GM18520 (cell line): ENCODE results near the gene PNMA6E.

Source experiments
- ATAC-seq: cut with Tn5 transposase; IDR thresholded peaks from one replicate; pipeline ENCODE4 v1.9.1; 2021; ENCODE audit not compliant: unreplicated experiment

Gene PNMA6E

DNA sequence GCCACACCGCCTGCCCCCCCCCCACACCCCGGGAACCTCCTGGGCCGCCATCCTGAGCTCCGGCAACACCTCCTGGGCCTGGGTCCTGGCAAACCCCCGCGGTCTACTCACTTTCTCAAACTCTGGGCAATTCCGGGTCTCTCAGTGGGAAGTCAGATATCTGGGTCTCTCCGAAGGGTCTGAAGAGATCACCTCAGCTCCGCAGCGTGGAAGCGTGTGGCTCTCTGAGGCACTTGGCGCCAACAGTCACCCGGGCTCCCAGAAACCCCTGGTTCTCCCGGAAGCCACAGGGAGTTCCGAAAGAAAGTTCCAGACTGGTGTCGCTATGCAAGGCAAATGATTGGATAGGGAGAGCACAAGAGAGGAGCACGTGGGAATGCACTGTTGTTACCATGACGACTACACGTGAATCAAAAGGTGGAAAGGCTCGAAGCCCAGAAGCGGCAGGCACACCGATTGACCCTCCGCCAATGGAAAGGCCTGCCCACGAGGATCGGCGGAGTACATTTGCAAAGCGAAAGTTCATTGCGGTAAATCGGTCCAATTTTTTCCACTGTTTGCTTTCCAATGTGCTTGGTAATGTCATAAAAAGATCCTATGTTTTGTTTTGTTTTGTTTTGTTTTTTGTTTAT lies at the start of gene PNMA6E:
PNMA6E (minus strand) TSS at position 218 of the 632 bp plus-strand sequence. CDS start 2,501 bp downstream, outside the sequence.
- ATAC-seq, result no peak

DNA sequence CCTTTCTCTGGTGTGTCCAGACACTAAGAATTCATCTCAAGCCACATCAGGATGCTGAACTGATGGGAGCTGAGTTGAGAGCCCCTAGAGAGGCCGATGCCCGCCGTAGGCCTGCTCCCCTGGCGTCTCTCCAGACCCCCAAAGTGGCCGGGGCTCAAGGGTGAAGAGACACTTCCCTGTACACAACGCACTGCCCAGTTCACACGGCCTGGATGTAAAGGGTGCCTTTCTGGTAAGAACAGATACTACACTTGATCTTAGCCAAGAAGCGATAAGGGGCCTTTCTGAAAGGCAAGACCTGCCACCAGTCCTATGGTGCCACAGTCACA lies 49.8 kb upstream of the PNMA6E start:
- ATAC-seq, result no peak

DNA sequence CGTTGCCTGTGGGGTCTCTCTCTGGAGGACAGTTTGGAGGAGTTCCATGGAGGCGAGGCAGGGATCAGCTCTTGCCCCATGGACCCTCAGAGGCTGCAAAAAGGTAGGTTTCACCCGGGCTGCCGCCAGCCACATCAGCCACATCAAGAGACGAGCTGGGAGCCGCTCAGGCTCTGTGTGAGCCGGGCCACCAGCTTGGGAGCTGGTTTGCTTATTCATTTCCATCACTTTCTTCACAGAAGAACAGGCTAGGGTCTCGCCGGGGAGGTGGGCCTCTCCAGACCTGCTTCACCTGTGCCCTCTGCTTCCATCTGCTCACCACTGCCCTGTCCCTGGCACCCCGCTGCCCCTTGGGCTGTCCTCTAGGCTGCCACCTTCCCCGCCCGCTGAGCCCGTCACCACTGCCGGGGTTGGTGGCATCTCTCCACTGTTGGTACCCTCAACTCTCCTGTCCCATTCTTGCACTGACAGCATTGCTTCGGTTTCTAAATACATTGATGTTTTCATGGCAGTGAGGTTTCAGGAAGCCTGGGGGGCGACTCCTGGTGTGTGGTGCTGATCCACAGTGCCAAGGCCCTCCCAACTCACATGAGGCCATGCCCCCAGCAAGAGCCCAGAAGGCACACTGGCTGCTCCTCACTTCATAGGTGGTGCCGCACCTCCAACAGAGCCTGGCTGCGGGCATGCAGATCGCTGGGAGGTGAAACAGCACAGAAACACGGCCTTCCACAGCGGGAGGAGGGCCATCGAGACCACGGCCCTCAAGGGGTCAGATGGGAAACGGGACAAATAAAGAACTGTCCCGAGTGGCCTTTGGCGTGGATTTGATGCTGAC lies 49.2 kb upstream of the PNMA6E start:
- ATAC-seq, result no peak

GRCh38 chrX:153449368-153450113 lies 48.4 kb upstream of the PNMA6E start:
- ATAC-seq, result no peak

DNA sequence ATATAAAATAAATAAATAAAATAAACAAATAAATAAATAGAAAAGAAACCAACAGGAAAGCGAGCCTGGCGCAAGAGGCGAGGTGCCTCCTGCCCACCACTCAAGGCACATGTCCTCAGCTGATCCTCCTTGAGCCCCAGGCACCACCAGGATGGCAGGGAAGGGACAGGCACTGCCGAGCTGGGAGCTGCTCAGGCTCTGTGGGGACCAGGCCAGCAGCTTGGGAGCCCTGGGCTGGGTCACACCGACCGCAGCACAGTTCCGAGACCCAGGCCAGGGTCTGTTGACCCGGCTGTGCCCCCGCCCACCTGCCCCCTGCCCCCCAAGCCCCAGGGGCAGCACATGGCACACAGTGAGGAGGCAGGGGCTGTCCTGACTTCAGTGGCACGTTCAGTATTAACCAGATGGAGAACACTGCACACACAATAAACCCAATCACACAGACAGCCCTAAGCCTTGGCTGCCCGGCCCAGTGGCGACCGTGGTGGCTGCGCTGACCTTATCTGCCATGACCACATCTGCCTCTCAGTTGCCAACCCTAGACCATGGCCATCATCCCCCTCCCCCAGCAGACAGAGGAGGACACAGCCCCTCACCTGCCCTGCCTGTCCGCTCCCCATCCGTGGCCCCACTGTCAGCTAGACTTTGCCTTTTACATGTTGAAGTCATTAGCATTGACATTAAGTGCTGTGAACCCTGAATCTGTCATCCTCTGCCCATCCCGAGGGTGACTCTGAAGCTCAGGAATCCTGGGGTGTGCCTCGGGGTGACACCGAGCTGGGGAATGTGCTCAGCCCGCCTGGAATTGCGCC lies 47.6 kb upstream of the PNMA6E start:
- ATAC-seq, result no peak

GRCh38 chrX:153447581-153447960 lies 46.4 kb upstream of the PNMA6E start:
- no peak for ATAC-seq

GRCh38 chrX:153446950-153447580 lies 45.9 kb upstream of the PNMA6E start:
- no peak for ATAC-seq

DNA sequence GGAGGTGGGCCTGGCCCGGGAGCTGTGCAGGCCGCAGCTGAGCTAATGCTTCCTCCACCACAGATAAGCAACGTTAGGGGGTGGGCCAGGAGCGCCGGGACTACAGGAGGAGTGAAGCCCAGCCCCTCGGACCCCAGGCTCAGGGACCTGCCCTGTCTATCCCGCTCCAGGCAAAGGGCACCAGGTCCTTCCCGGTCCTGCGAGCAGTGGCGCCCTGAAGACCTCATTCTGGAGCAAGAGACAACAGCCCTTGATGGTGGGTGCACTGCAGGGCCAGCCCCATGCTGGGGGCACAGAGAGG lies 45.4 kb upstream of the PNMA6E start:
- ATAC-seq, result no peak

DNA sequence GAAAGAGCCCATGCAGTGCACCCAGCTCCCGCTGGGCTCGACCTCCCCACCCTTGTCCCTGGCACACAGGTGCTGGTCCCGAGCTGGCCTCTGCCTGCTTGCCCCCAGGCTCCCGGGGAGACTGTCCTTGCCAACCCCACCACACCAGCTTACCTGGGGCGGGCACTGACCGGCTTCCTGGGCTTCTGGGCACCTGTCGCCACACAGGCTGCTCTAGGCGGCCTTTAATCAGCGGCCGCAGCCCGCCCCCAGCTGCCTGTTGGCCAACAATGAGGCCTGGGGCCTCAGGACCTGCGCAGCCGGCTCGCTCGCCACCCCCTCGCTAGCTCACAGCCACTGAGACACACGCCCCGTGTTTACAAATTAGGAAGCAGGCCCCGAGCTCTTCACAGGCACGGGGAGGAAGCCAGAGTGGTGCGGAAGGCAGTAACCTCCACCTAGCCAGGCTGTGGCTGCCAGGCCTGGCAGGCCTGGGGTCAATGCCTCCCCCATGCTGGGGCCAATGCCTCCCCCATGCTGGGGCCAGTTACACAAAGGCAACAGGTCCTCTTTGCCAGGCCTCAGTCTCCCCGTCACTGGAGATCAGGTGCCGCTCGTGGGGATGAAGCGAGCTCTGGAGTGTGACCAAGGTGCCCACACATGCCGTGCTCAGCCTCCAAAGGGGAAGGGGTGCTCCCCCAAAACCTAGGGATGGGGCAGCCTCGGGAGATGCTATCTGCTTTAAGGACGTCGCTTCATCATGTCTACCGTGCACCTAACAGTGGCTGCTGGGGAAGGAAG lies 44.9 kb upstream of the PNMA6E start, which contains the start of gene TREX2:
TREX2 (minus strand) TSS at position 201 of the 780 bp plus-strand sequence. CDS start 626 bp downstream, outside the sequence.
- no peak for ATAC-seq

DNA sequence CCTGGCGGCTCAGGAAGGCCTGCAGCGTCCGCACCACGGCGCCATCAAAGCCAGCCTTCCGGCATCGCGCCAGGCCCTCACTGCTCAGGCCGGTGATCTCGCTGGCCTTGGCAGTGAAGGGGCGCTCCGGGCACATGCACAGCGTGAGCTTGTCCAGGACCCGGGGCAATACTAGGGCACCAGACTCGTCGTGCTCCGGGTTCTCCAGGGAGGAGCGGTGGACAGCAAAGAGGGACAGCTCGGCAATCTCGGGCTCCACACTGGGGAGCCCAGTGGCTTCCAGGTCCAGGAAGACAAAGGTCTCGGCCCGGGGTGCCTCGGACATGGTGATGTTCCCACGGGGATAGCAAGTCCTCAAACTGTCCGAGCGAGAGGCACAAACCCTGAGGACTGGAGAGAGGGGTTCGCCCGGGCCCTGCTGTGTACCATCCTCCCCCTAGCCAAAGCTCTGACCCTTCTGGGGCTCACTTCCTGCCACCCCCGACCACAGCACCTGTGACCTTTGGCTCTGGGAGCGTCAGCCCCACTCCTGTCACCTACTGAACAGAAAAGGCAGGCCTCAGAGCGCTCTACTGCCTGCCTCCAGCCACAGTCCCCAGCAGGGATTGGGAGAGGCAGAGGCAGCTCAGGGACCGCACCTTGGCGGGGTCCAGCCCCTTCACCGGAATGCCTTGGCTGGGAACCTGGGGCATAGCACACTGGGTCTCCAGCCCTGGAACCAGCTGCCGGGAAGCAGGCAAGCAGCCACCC lies 44.1 kb upstream of the PNMA6E start:
- ATAC-seq, result no peak

DNA sequence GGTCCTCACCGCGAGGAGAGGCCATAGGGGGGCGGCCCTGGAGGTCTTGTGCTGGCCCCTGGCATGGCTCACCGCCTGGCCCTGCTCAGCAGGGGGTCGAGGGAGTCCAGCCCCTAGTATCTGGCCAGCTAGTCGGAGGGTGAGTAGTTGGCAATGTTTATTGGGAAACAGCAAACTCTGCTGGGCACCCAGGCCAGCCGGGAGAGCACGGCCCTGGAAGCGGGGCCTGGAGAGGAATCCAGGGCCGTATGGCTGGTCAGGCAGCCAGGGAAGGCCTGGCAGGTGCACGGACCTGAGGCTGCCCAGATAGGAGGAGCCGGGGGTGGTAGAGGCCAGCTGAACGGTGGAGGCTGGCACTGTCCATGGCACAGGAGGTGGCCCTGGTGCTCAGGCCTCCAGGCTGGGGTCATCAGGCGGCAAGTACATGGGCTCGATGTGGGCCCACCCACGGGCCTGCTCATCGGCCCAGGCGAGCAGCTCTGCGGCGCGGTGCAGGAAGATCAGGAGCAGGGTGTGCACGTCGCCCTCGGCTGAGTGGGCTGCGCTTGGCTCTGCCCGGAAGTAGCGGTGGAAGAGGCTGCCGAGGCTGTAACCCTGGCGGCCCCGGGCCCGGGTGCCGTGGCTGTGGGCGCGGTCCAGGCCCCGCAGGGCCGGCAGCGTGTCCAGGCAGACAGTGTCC lies 43.3 kb upstream of the PNMA6E start:
- no peak for ATAC-seq

GRCh38 chrX:153443476-153444332 lies 42.6 kb upstream of the PNMA6E start:
- no peak for ATAC-seq

- no peak for ATAC-seq
These were observed 41.3 kb upstream of the PNMA6E start for GRCh38 chrX:153442463-153442862.

DNA sequence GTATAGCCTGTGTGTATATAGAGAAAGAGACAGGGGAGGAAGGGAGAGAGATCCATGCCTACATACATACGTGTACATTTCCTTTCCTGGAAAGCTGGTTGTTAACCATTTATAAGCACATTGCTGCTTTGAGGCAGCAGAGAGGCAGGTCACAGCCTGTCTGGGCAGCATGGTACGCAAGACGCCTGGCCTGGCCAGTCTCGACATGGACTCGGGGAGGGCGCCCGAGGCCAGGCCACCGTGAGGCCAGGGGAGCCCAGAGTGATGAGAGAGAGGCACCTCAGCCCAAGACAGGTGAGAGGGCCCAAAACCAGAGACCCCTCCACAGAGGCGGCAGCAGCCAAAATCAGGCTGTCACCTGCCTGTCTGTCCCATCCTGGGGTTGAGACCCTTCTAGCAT lies 40.8 kb upstream of the PNMA6E start:
- ATAC-seq, result no peak

- ATAC-seq, result no peak
These were observed 40.1 kb upstream of the PNMA6E start for GRCh38 chrX:153441296-153441695.

- no peak for ATAC-seq
These were observed 39.5 kb upstream of the PNMA6E start for GRCh38 chrX:153440556-153441135.

GRCh38 chrX:153439977-153440376 lies 38.8 kb upstream of the PNMA6E start:
- no peak for ATAC-seq
